SK-N-SH treated with all-trans-retinoic acid at 6 μM for 48 hours (cell line): ENCODE data around the gene THSD4.

ENCODE experiments used
- ATAC-seq: fragments of 200-7000 bp; cut with Tn5 transposase; 3 replicates; pipeline ENCODE4 v1.9.1; 2020; ENCODE audit warnings: mild to moderate bottlenecking, moderate library complexity
- ARNTL ChIP-seq: fragments of 450-650 bp; formaldehyde crosslinking; IDR thresholded peaks from 2 replicates; pipeline ENCODE4 v1.5.0; 2020; ENCODE audit warnings: low read depth, mild to moderate bottlenecking, moderate library complexity, borderline replicate concordance
- BACH2 ChIP-seq: fragments of 250-450 bp; sonication (Bioruptor Pico); IDR thresholded peaks from 2 replicates; pipeline ENCODE4 v1.9.0; 2021; ENCODE audit warnings: mild to moderate bottlenecking, borderline replicate concordance
- CREB5 ChIP-seq: fragments of 250-450 bp; sonication (Bioruptor Pico); IDR thresholded peaks from 2 replicates; pipeline ENCODE4 v1.5.1; 2020; ENCODE audit warnings: low read depth, mild to moderate bottlenecking, moderate library complexity
- CSDC2 ChIP-seq: fragments of 250-450 bp; sonication (Bioruptor Pico); IDR thresholded peaks from 2 replicates; pipeline ENCODE4 v1.5.0; 2020; ENCODE audit warnings: mild to moderate bottlenecking, moderate library complexity
- CSRNP3 ChIP-seq: fragments of 250-450 bp; sonication (Bioruptor Pico); IDR thresholded peaks from 2 replicates; pipeline ENCODE4 v1.5.1; 2021; ENCODE audit warnings: mild to moderate bottlenecking, moderate library complexity
- GLIS3 ChIP-seq: fragments of 250-450 bp; sonication (Bioruptor Pico); IDR thresholded peaks from 2 replicates; pipeline ENCODE4 v1.5.0; 2020; ENCODE audit warnings: mild to moderate bottlenecking, moderate library complexity
- ISL1 ChIP-seq: fragments of 250-450 bp; sonication (Bioruptor Pico); IDR thresholded peaks from 2 replicates; pipeline ENCODE4 v2.1.2; 2022; ENCODE audit warnings: mild to moderate bottlenecking, moderate library complexity
- OSR1 ChIP-seq: fragments of 250-450 bp; sonication (Bioruptor Pico); IDR thresholded peaks from 2 replicates; pipeline ENCODE4 v1.8.0; 2022; ENCODE audit warnings: moderate library complexity, mild to moderate bottlenecking, inconsistent platforms
- POU6F1 ChIP-seq: fragments of 250-450 bp; sonication (Bioruptor Pico); IDR thresholded peaks from 2 replicates; pipeline ENCODE4 v1.8.0; 2021; ENCODE audit warnings: low read depth, mild to moderate bottlenecking, moderate library complexity, borderline replicate concordance
- PPARA ChIP-seq: fragments of 250-450 bp; sonication (Bioruptor Pico); IDR thresholded peaks from 2 replicates; pipeline ENCODE4 v1.5.0; 2020; ENCODE audit warnings: mild to moderate bottlenecking, borderline replicate concordance
- RARB ChIP-seq: fragments of 250-450 bp; sonication (Bioruptor Pico); IDR thresholded peaks from 2 replicates; pipeline ENCODE4 v1.8.0; 2021; ENCODE audit warnings: mild to moderate bottlenecking, moderate library complexity
- TCF4 ChIP-seq: fragments of 250-450 bp; sonication (Bioruptor Pico); IDR thresholded peaks from 2 replicates; pipeline ENCODE4 v1.8.0; 2021; ENCODE audit warnings: mild to moderate bottlenecking, moderate library complexity, borderline replicate concordance
- TOX ChIP-seq: fragments of 250-450 bp; sonication (Bioruptor Pico); IDR thresholded peaks from 2 replicates; pipeline ENCODE4 v1.8.0; 2021; ENCODE audit warnings: mild to moderate bottlenecking, moderate library complexity, borderline replicate concordance
- ZFP3 ChIP-seq: fragments of 250-450 bp; sonication (Bioruptor Pico); IDR thresholded peaks from 2 replicates; pipeline ENCODE4 v1.5.0; 2020; ENCODE audit warnings: mild to moderate bottlenecking, moderate library complexity
- ZFP30 ChIP-seq: fragments of 450-650 bp; formaldehyde crosslinking; IDR thresholded peaks from 2 replicates; pipeline ENCODE4 v1.5.0; 2022; ENCODE audit warnings: mild to moderate bottlenecking, moderate library complexity
- ZNF565 ChIP-seq: fragments of 450-650 bp; formaldehyde crosslinking; conservative IDR thresholded peaks from 2 replicates; pipeline ENCODE4 v1.5.0; 2020; ENCODE audit warnings: low read depth, mild to moderate bottlenecking, moderate library complexity
- ZNF70 ChIP-seq: fragments of 450-650 bp; formaldehyde crosslinking; IDR thresholded peaks from 2 replicates; pipeline ENCODE4 v1.5.0; 2020; ENCODE audit warnings: mild to moderate bottlenecking, moderate library complexity
- ZNF8 ChIP-seq: fragments of 450-650 bp; formaldehyde crosslinking; IDR thresholded peaks from 2 replicates; pipeline ENCODE4 v1.5.0; 2020; ENCODE audit warnings: mild to moderate bottlenecking, moderate library complexity
- TF ChIP-seq, protein P1 (sequence below): fragments of 250-450 bp; sonication (Bioruptor Pico); IDR thresholded peaks from 2 replicates; pipeline ENCODE4 v1.8.0; 2020; ENCODE audit warnings: mild to moderate bottlenecking, moderate library complexity, borderline replicate concordance

Gene THSD4

DNA sequence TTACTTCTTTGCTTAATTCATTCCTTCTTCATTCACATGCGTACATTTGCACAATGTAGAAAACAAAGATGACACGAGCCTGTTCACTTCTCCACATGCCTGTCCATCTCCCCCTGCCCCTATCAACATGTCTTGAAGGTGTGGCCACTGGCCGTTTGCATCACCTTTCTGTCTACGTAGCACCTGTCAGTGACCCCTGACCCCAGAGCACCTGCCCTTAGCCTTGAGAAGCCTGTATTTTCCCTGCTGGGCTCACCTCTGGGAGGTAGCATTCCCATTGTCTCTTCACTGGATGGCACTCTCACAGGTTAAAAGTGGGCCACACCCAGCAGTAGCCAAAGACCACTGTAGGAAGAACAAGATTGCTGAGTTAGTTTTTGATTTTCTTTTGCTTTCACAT lies 234.1 kb downstream of the THSD4 start:
- no peak for TF ChIP-seq POU6F1 (CRISPR knock-in tag)
- no peak for TF ChIP-seq TCF4 (CRISPR knock-in tag)
- TF ChIP-seq, protein P1, sequence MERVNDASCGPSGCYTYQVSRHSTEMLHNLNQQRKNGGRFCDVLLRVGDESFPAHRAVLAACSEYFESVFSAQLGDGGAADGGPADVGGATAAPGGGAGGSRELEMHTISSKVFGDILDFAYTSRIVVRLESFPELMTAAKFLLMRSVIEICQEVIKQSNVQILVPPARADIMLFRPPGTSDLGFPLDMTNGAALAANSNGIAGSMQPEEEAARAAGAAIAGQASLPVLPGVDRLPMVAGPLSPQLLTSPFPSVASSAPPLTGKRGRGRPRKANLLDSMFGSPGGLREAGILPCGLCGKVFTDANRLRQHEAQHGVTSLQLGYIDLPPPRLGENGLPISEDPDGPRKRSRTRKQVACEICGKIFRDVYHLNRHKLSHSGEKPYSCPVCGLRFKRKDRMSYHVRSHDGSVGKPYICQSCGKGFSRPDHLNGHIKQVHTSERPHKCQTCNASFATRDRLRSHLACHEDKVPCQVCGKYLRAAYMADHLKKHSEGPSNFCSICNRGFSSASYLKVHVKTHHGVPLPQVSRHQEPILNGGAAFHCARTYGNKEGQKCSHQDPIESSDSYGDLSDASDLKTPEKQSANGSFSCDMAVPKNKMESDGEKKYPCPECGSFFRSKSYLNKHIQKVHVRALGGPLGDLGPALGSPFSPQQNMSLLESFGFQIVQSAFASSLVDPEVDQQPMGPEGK: no peak
- ATAC-seq: no peak

- ATAC-seq: no peak
- TF ChIP-seq ARNTL (CRISPR knock-in tag) (no peak), ISL1 (CRISPR knock-in tag) (no peak), CSRNP3 (no peak), ZNF70 (CRISPR knock-in tag) (no peak), CREB5 (no peak), ZNF565 (CRISPR knock-in tag) (no peak), GLIS3 (CRISPR knock-in tag) (no peak), ZFP3 (CRISPR knock-in tag) (no peak), OSR1 (CRISPR knock-in tag) (no peak), RARB (CRISPR knock-in tag) (no peak), PPARA (CRISPR knock-in tag) (no peak), BACH2 (no peak)
- TF ChIP-seq, protein P1: no peak
Measured at GRCh38 chr15:71349736-71350526, 234.7 kb downstream of the THSD4 start.

GRCh38 chr15:71350622-71351378 lies 235.5 kb downstream of the THSD4 start:
- TF ChIP-seq TOX (CRISPR knock-in tag) (no peak), ZNF70 (CRISPR knock-in tag) (no peak), ZFP30 (CRISPR knock-in tag) (no peak), ZNF8 (no peak)
- ATAC-seq: no peak

GRCh38 chr15:71352125-71352524 lies 236.9 kb downstream of the THSD4 start:
- no peak for ATAC-seq
- no peak for TF ChIP-seq OSR1 (CRISPR knock-in tag)
- no peak for TF ChIP-seq RARB (CRISPR knock-in tag)
- TF ChIP-seq ZNF8: no peak
- no peak for TF ChIP-seq CSDC2 (CRISPR knock-in tag)
